IPS-18a (cell line): ENCODE results near the gene REC114.
"Not testable (repeated sequence)": the region's sequence is repeated elsewhere in the genome, so short reads cannot be mapped to it uniquely, and the experiment has no call there.

Experiments
- H3K27ac ChIP-seq: one replicate; pipeline ENCODE4 v1.5.1; 2013; ENCODE audit warnings: low read length
- H3K27me3 ChIP-seq: one replicate; pipeline ENCODE4 v1.6.1; 2013; ENCODE audit warnings: mild to moderate bottlenecking, low read length; ENCODE audit not compliant: control insufficient read depth, insufficient read depth
- H3K36me3 ChIP-seq: one replicate; pipeline ENCODE4 v1.6.1; 2013; ENCODE audit warnings: low read depth, low read length; ENCODE audit not compliant: control insufficient read depth
- H3K4me1 ChIP-seq: one replicate; pipeline ENCODE4 v1.6.1; 2013; ENCODE audit warnings: low read depth, low read length; ENCODE audit not compliant: control insufficient read depth
- H3K4me3 ChIP-seq: one replicate; pipeline ENCODE4 v1.5.1; 2013; ENCODE audit warnings: low read length
- H3K9ac ChIP-seq: one replicate; pipeline ENCODE4 v1.6.1; 2013; ENCODE audit warnings: mild to moderate bottlenecking, low read length, moderate library complexity
- H3K9me3 ChIP-seq: one replicate; pipeline ENCODE4 v1.6.1; 2013; ENCODE audit warnings: low read depth, low read length; ENCODE audit not compliant: control insufficient read depth

The REC114 gene

DNA sequence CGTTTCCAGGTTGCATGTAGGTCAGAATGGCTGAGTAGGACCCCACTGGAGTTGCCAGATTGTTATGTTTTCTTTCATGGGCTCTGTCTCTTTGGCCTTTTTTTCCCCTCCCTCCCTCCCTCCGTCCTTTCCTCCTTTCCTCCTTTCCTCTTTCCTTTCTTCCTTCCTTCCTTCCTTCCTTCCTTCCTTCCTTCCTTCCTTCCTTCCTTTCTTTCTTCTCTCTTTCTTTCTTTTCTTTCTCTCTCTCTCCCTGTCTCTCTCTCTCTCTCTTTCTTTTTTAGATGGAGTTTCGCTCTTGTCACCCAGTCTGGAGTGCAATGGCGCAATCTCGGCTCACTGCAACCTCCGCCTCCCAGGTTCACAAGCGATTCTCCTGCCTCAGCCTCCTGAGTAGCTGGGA, 11.6 kb upstream of the REC114 start:
- not testable (repeated sequence) for H3K9me3 ChIP-seq, H3K36me3 ChIP-seq, H3K4me3 ChIP-seq, H3K27ac ChIP-seq, H3K27me3 ChIP-seq, H3K9ac ChIP-seq, H3K4me1 ChIP-seq

DNA sequence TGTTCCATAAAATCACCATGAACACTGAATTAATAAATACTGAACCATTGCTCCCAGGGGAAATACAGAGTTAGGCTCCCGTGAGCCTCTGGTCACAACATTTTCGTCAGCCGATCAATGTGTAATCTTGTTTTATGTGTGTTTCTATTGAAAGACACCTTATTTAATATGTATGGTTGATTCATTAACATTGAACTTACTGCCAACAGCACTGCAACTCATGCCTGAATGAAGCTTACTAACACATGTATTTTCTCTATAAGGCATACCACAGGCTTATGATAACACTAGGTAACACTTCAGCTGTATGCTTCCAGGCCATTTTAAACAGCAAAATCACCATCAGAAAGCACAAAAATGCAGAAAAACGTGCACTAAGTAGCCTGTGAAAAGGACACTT, 9.1 kb upstream of the REC114 start:
- no peaks in the 10 kb centered on the region for H3K36me3 ChIP-seq
- H3K9ac ChIP-seq: no peak overlapping the region
- no peaks in the 10 kb centered on the region for H3K9me3 ChIP-seq
- no peaks in the 10 kb centered on the region for H3K27me3 ChIP-seq
- H3K27ac ChIP-seq: no peak overlapping the region
- H3K4me3 ChIP-seq: no peak overlapping the region
- H3K4me1 ChIP-seq: no peaks in the 10 kb centered on the region

DNA sequence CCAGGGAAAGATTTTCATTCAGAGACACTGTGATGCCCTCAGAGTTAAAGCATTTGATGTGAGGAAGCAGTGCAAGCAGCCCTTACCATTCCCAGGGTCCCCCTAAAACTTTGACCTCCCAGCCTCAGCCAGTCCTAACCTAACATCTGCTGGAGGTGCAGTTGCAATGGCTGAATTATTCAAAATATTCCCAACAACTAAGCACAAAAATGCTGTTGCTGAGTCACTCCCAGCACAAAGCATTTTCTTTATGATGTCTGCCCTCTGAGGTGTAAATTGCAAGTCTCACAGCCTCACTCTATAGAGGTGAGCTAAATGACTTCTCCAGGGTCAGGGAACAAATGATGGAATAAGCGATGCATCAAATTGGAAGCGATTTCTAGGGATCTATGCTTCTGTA, 6.4 kb upstream of the REC114 start:
- H3K4me3 ChIP-seq: no peak overlapping the region
- H3K9ac ChIP-seq: no peak overlapping the region
- no peaks in the 10 kb centered on the region for H3K9me3 ChIP-seq
- H3K27me3 ChIP-seq: no peaks in the 10 kb centered on the region
- H3K4me1 ChIP-seq: no peaks in the 10 kb centered on the region
- H3K36me3 ChIP-seq: no peaks in the 10 kb centered on the region
- no peak overlapping the region for H3K27ac ChIP-seq

DNA sequence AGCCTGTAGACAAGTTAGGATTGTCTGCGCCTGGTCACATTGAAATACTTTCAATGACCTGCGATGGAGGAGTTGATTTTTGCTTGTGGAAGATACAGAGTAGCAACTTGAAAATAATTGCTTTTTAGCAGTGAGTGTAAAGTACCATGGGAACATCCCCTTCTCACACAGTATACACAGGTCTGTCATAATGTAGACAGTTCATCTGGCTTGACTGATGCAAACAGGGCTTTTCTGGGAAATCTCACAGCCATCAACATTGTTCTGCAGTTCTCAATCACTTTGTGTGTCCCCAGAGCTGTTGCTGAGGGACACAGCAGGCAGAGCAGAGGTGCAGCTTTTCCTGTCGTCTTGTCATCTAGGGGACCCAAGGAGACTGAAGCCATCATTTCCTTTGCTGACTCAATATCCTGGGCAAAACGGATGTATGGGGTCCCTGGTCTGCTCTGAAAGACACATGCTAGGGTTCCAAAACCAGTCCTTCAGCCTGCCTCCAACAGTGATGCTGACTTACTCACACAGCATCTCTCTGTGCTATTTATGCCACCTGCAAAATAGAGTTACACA, 5.3 kb upstream of the REC114 start:
- H3K27me3 ChIP-seq: no peaks in the 10 kb centered on the region
- no peak overlapping the region for H3K9ac ChIP-seq
- H3K4me1 ChIP-seq: no peaks in the 10 kb centered on the region
- no peaks in the 10 kb centered on the region for H3K9me3 ChIP-seq
- H3K27ac ChIP-seq: no peak overlapping the region
- H3K4me3 ChIP-seq: no peak overlapping the region
- H3K36me3 ChIP-seq: no peaks in the 10 kb centered on the region

DNA sequence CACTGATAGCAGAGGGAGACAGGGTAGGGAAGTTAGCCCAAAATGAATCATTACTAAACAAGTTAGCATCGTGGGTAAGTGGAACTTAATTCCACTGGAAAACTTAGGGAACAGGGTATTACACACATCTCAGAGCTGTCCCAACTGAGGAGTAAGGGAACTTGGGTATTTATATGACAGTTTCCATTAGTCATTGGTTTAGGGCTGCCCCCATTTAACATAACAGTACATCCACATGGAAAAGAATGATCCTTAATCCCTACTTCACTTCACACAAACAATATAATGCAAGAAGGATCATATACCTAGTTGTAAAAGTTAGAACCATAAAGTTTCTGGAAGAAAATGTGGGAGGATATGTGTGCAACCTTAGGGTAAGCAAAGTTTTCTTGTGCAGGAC, 4.3 kb upstream of the REC114 start:
- no peaks in the 10 kb centered on the region for H3K27me3 ChIP-seq
- no peaks in the 10 kb centered on the region for H3K9me3 ChIP-seq
- H3K9ac ChIP-seq: no peak overlapping the region
- no peak overlapping the region for H3K4me3 ChIP-seq
- no peak overlapping the region for H3K27ac ChIP-seq
- no peaks in the 10 kb centered on the region for H3K36me3 ChIP-seq
- H3K4me1 ChIP-seq: no peaks in the 10 kb centered on the region

GRCh38 chr15:73440571-73440970, 2.4 kb upstream of the REC114 start:
- H3K36me3 ChIP-seq: no peaks in the 10 kb centered on the region
- no peak overlapping the region for H3K27ac ChIP-seq
- H3K4me1 ChIP-seq: no peaks in the 10 kb centered on the region
- H3K4me3 ChIP-seq: no peak overlapping the region
- H3K9me3 ChIP-seq: no peaks in the 10 kb centered on the region
- no peaks in the 10 kb centered on the region for H3K27me3 ChIP-seq
- H3K9ac ChIP-seq: no peak overlapping the region

GRCh38 chr15:73442421-73442820, 543 bp upstream of the REC114 start:
- H3K4me3 ChIP-seq: no peak overlapping the region
- no peak overlapping the region for H3K9ac ChIP-seq
- no peak overlapping the region for H3K27ac ChIP-seq
- no peaks in the 10 kb centered on the region for H3K9me3 ChIP-seq
- no peaks in the 10 kb centered on the region for H3K4me1 ChIP-seq
- no peaks in the 10 kb centered on the region for H3K36me3 ChIP-seq
- H3K27me3 ChIP-seq: no peaks in the 10 kb centered on the region

DNA sequence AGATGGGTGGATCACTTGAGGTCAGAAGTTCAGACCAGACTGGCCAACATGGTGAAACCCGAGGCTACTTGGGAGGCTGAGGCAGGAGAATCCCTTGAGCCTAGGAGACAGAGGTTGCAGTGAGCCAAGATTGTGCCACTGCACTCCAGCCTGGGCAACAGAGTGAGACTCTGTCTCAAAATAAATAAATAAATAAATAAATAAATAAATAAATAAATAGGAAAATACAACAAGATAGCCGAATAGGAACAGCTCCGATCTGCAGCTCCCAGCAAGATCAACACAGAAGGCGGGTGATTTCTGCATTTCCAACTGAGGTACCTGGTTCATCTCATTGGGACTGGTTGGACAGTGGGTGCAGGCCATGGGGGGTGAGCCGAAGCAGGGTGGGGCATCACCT, 4.5 kb downstream of the REC114 start:
- not testable (repeated sequence) for H3K36me3 ChIP-seq, H3K27me3 ChIP-seq, H3K4me3 ChIP-seq, H3K27ac ChIP-seq, H3K4me1 ChIP-seq, H3K9ac ChIP-seq, H3K9me3 ChIP-seq

GRCh38 chr15:73448158-73448758, 5.3 kb downstream of the REC114 start:
- not testable (repeated sequence) for H3K9me3 ChIP-seq, H3K9ac ChIP-seq, H3K4me1 ChIP-seq, H3K27me3 ChIP-seq, H3K4me3 ChIP-seq, H3K27ac ChIP-seq, H3K36me3 ChIP-seq

DNA sequence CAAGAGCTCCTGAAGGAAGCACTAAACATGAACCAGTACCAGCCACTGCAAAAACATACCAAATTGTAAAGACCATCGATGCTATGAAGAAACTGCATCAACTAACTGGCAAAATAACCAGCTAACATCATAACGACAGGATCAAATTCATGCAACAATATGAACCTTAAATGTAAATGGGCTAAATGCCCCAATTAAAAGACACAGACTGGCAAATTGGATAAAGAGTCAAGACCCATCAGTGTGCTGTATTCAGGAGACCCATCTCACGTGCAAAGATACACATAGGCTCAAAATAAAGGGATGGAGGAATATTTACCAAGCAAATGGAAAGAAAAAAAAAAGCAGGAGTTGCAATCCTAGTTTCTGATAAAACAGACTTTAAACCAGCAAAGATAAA, 7.0 kb downstream of the REC114 start:
- not testable (repeated sequence) for H3K36me3 ChIP-seq, H3K9me3 ChIP-seq, H3K27me3 ChIP-seq, H3K27ac ChIP-seq, H3K4me1 ChIP-seq, H3K4me3 ChIP-seq, H3K9ac ChIP-seq

GRCh38 chr15:73454096-73454495, 11.1 kb downstream of the REC114 start:
- H3K27me3 ChIP-seq: no peaks in the 10 kb centered on the region
- H3K9ac ChIP-seq: no peak overlapping the region
- H3K27ac ChIP-seq: no peak overlapping the region
- no peak overlapping the region for H3K4me3 ChIP-seq
- no peaks in the 10 kb centered on the region for H3K9me3 ChIP-seq
- H3K36me3 ChIP-seq: no peaks in the 10 kb centered on the region
- H3K4me1 ChIP-seq: peaks cover 6% of the 10 kb centered on the region

- Histone ChIP-seq H3K27me3 (no peaks in the 10 kb centered on the region), H3K4me3 (no peak overlapping the region), H3K27ac (no peak overlapping the region), H3K9ac (no peak overlapping the region), H3K36me3 (no peaks in the 10 kb centered on the region), H3K9me3 (no peaks in the 10 kb centered on the region), H3K4me1 (peaks cover 6% of the 10 kb centered on the region)
Measured at GRCh38 chr15:73455876-73456275, 12.9 kb downstream of the REC114 start.
